Activated naive CD4-positive, alpha-beta T cell treated with anti-CD3 and anti-CD28 coated beads, Interleukin-2, amount 50 U/mL, for 24 hours (primary cell): ENCODE data around the gene DYDC2.

Source experiments
- H3K27ac Mint-ChIP-seq: one replicate; pipeline ENCODE4 v1.8.0; 2021; ENCODE audit warnings: mild to moderate bottlenecking, mixed read lengths
- H3K27me3 Mint-ChIP-seq: one replicate; pipeline ENCODE4 v1.8.0; 2021; ENCODE audit warnings: mixed read lengths
- H3K36me3 Mint-ChIP-seq: one replicate; pipeline ENCODE4 v1.8.0; 2021; ENCODE audit warnings: mixed read lengths
- H3K4me1 Mint-ChIP-seq: one replicate; pipeline ENCODE4 v1.8.0; 2021; ENCODE audit warnings: mixed read lengths
- H3K4me3 Mint-ChIP-seq: one replicate; pipeline ENCODE4 v1.8.0; 2021; ENCODE audit warnings: mild to moderate bottlenecking, mixed read lengths
- H3K9me3 Mint-ChIP-seq: one replicate; pipeline ENCODE4 v1.8.0; 2021; ENCODE audit warnings: mixed read lengths

The DYDC2 gene

GRCh38 chr10:80400136-80400804 lies 43.7 kb downstream of the DYDC2 start:
- Mint-ChIP-seq H3K9me3 (no peaks in the 10 kb centered on the region), H3K4me1 (no peaks in the 10 kb centered on the region), H3K27me3 (no peaks in the 10 kb centered on the region)

GRCh38 chr10:80405035-80405434 lies 48.5 kb downstream of the DYDC2 start:
- no peaks in the 10 kb centered on the region for H3K9me3 Mint-ChIP-seq
- no peak overlapping the region for H3K4me3 Mint-ChIP-seq
- no peak overlapping the region for H3K27ac Mint-ChIP-seq
- no peaks in the 10 kb centered on the region for H3K36me3 Mint-ChIP-seq
- peaks cover 16% of the 10 kb centered on the region for H3K4me1 Mint-ChIP-seq
- no peaks in the 10 kb centered on the region for H3K27me3 Mint-ChIP-seq

More at GRCh38 chr10:80400136-80400804, 43.7 kb downstream of the DYDC2 start:
- H3K36me3 Mint-ChIP-seq = no peaks in the 10 kb centered on the region
- H3K4me3 Mint-ChIP-seq = no peak overlapping the region
- H3K27ac Mint-ChIP-seq = no peak overlapping the region

- no peaks in the 10 kb centered on the region for H3K27me3 Mint-ChIP-seq
- no peak overlapping the region for H3K4me3 Mint-ChIP-seq
- no peak overlapping the region for H3K27ac Mint-ChIP-seq
- no peaks in the 10 kb centered on the region for H3K36me3 Mint-ChIP-seq
- peaks cover 18% of the 10 kb centered on the region for H3K4me1 Mint-ChIP-seq
- no peaks in the 10 kb centered on the region for H3K9me3 Mint-ChIP-seq
These were observed 49.0 kb downstream of the DYDC2 start for GRCh38 chr10:80405626-80406025.

GRCh38 chr10:80406204-80406603 lies 49.6 kb downstream of the DYDC2 start:
- H3K9me3 Mint-ChIP-seq = no peaks in the 10 kb centered on the region
- H3K4me1 Mint-ChIP-seq = peaks cover 24% of the 10 kb centered on the region
- no peaks in the 10 kb centered on the region for H3K27me3 Mint-ChIP-seq
- no peaks in the 10 kb centered on the region for H3K36me3 Mint-ChIP-seq
- H3K27ac Mint-ChIP-seq = no peak overlapping the region
- no peak overlapping the region for H3K4me3 Mint-ChIP-seq

GRCh38 chr10:80407812-80408241 lies 51.2 kb downstream of the DYDC2 start:
- Mint-ChIP-seq H3K36me3 (no peaks in the 10 kb centered on the region), H3K27me3 (no peaks in the 10 kb centered on the region), H3K27ac (peak overlapping the region; percentile 92), H3K4me1 (peaks cover 36% of the 10 kb centered on the region), H3K9me3 (no peaks in the 10 kb centered on the region), H3K4me3 (peak overlapping the region; percentile 91)

GRCh38 chr10:80408242-80409101 lies 51.9 kb downstream of the DYDC2 start, which contains the start of gene PRXL2A:
Gene PRXL2A, plus strand, starts transcription at chr10:80408551. Its CDS starts 11,917 bp downstream, at chr10:80420468.
- no peaks in the 10 kb centered on the region for H3K36me3 Mint-ChIP-seq
- H3K4me3 Mint-ChIP-seq = peak within 1 kb of the TSS; percentile 91
- H3K4me1 Mint-ChIP-seq = peaks cover 41% of the 10 kb centered on the region
- H3K27ac Mint-ChIP-seq = peak within 1 kb of the TSS; percentile 92
- H3K27me3 Mint-ChIP-seq = no peaks in the 10 kb centered on the region
- no peaks in the 10 kb centered on the region for H3K9me3 Mint-ChIP-seq

- Mint-ChIP-seq H3K4me1 (peaks cover 46% of the 10 kb centered on the region), H3K27me3 (no peaks in the 10 kb centered on the region), H3K4me3 (peak overlapping the region; percentile 91), H3K27ac (no peak overlapping the region), H3K9me3 (no peaks in the 10 kb centered on the region), H3K36me3 (no peaks in the 10 kb centered on the region)
These were observed 52.5 kb downstream of the DYDC2 start for GRCh38 chr10:80409121-80409520.

- H3K4me3 Mint-ChIP-seq = no peak overlapping the region
- peaks cover 46% of the 10 kb centered on the region for H3K4me1 Mint-ChIP-seq
- no peak overlapping the region for H3K27ac Mint-ChIP-seq
These were observed 53.5 kb downstream of the DYDC2 start for GRCh38 chr10:80410122-80410521.

GRCh38 chr10:80410578-80411145 lies 54.1 kb downstream of the DYDC2 start:
- H3K9me3 Mint-ChIP-seq = no peaks in the 10 kb centered on the region
- H3K27me3 Mint-ChIP-seq = no peaks in the 10 kb centered on the region
- H3K4me1 Mint-ChIP-seq = peaks cover 46% of the 10 kb centered on the region
- no peaks in the 10 kb centered on the region for H3K36me3 Mint-ChIP-seq
- no peak overlapping the region for H3K27ac Mint-ChIP-seq
- no peak overlapping the region for H3K4me3 Mint-ChIP-seq

More at GRCh38 chr10:80410122-80410521, 53.5 kb downstream of the DYDC2 start:
- no peaks in the 10 kb centered on the region for H3K36me3 Mint-ChIP-seq
- H3K9me3 Mint-ChIP-seq = no peaks in the 10 kb centered on the region
- no peaks in the 10 kb centered on the region for H3K27me3 Mint-ChIP-seq

- Mint-ChIP-seq H3K27ac (no peak overlapping the region), H3K4me3 (no peak overlapping the region), H3K27me3 (no peaks in the 10 kb centered on the region), H3K9me3 (no peaks in the 10 kb centered on the region), H3K4me1 (peaks cover 46% of the 10 kb centered on the region), H3K36me3 (no peaks in the 10 kb centered on the region)
These were observed 54.7 kb downstream of the DYDC2 start for GRCh38 chr10:80411267-80411668.

- no peaks in the 10 kb centered on the region for H3K9me3 Mint-ChIP-seq
- peaks cover 46% of the 10 kb centered on the region for H3K4me1 Mint-ChIP-seq
- no peaks in the 10 kb centered on the region for H3K36me3 Mint-ChIP-seq
- H3K4me3 Mint-ChIP-seq = no peak overlapping the region
- H3K27ac Mint-ChIP-seq = no peak overlapping the region
- no peaks in the 10 kb centered on the region for H3K27me3 Mint-ChIP-seq
These were observed 55.2 kb downstream of the DYDC2 start for GRCh38 chr10:80411681-80412220.

GRCh38 chr10:80412486-80412885 lies 55.9 kb downstream of the DYDC2 start:
- H3K27me3 Mint-ChIP-seq = no peaks in the 10 kb centered on the region
- H3K27ac Mint-ChIP-seq = no peak overlapping the region
- H3K4me3 Mint-ChIP-seq = no peak overlapping the region
- H3K9me3 Mint-ChIP-seq = no peaks in the 10 kb centered on the region
- no peaks in the 10 kb centered on the region for H3K36me3 Mint-ChIP-seq
- H3K4me1 Mint-ChIP-seq = peaks cover 44% of the 10 kb centered on the region

GRCh38 chr10:80413271-80413996 lies 56.9 kb downstream of the DYDC2 start:
- no peak overlapping the region for H3K4me3 Mint-ChIP-seq
- H3K27ac Mint-ChIP-seq = no peak overlapping the region
- H3K9me3 Mint-ChIP-seq = no peaks in the 10 kb centered on the region
- H3K36me3 Mint-ChIP-seq = no peaks in the 10 kb centered on the region
- H3K27me3 Mint-ChIP-seq = no peaks in the 10 kb centered on the region
- H3K4me1 Mint-ChIP-seq = peaks cover 37% of the 10 kb centered on the region

GRCh38 chr10:80414142-80414895 lies 57.7 kb downstream of the DYDC2 start:
- Mint-ChIP-seq H3K9me3 (no peaks in the 10 kb centered on the region), H3K27ac (no peak overlapping the region), H3K36me3 (no peaks in the 10 kb centered on the region)

More at GRCh38 chr10:80414142-80414895, 57.7 kb downstream of the DYDC2 start:
- Mint-ChIP-seq H3K27me3 (no peaks in the 10 kb centered on the region), H3K4me3 (no peak overlapping the region), H3K4me1 (peaks cover 32% of the 10 kb centered on the region)
